Activated B cell treated with CpG ODN at 0.5 μM for 24 hours (primary cell): ENCODE data around the gene C19orf85. TPM values are rescaled to one million over a fixed set of nuclear protein-coding genes. Genes with fewer than 3 reads are reported as not detected.

ENCODE experiments used
- ATAC-seq: fragments of 200-7000 bp; cut with Tn5 transposase; one replicate; pipeline ENCODE4 v1.10.0; 2021; ENCODE audit warnings: low read depth, mild to moderate bottlenecking, moderate library complexity
- CTCF ChIA-PET: fragments of 350-600 bp; sonication (Branson Sonifier 250); formaldehyde crosslinking; loops from one replicate; lab custom pipeline; 2021; ENCODE audit warnings: antibody characterized with exemption; lab: Charles Lee
- POLR2A ChIA-PET: fragments of 350-600 bp; sonication (Branson Sonifier 250); formaldehyde crosslinking; loops from one replicate; lab custom pipeline; 2021; ENCODE audit warnings: antibody characterized with exemption; lab: Charles Lee
- DNase-seq: peaks from one replicate; pipeline ENCODE4 v3.0.0; 2022
- H3K27ac Mint-ChIP-seq: one replicate; pipeline ENCODE4 v1.8.0; 2020; ENCODE audit warnings: mixed read lengths
- H3K27me3 Mint-ChIP-seq: one replicate; pipeline ENCODE4 v1.8.0; 2021; ENCODE audit warnings: mixed read lengths
- H3K36me3 Mint-ChIP-seq: one replicate; pipeline ENCODE4 v1.8.0; 2021; ENCODE audit warnings: low read depth, mixed read lengths
- H3K4me1 Mint-ChIP-seq: one replicate; pipeline ENCODE4 v1.8.0; 2021; ENCODE audit warnings: mixed read lengths
- H3K4me3 Mint-ChIP-seq: one replicate; pipeline ENCODE4 v1.8.0; 2020; ENCODE audit warnings: mild to moderate bottlenecking, mixed read lengths
- H3K9me3 Mint-ChIP-seq: one replicate; pipeline ENCODE4 v1.8.0; 2020; ENCODE audit warnings: mixed read lengths
- CTCF ChIP-seq: fragments of 200-600 bp; IDR thresholded peaks from one replicate; pipeline ENCODE4 v1.8.0; 2022; ENCODE audit warnings: antibody characterized with exemption, mild to moderate bottlenecking
- intact Hi-C: fragments of 100-400 bp; cut with micrococcal nuclease; formaldehyde crosslinking; loops from one replicate; pipeline ENCODE4 v1.15.1; 2024
- total RNA-seq: library from RNA; stranded (reverse); gene quantifications from 2 replicates; pipeline ENCODE4 v1.2.3, GENCODE V29; 2022

C19orf85 gene
- total RNA-seq, 1 donor from 2014 or later = not detected

GRCh38 chr19:55484593-55485438 is 20.3 kb upstream of the C19orf85 start, which contains the start of gene NAT14:
Gene NAT14 (plus strand): TSS chr19:55485188. CDS start chr19:55485709, 521 bp downstream.
- Mint-ChIP-seq H3K4me3 (peak within 1 kb of the TSS; percentile 82), H3K27me3 (no peaks in the 10 kb centered on the region), H3K36me3 (peaks cover 9% of the 10 kb centered on the region), H3K27ac (peak within 1 kb of the TSS; percentile 75), H3K9me3 (no peaks in the 10 kb centered on the region), H3K4me1 (peaks cover 16% of the 10 kb centered on the region)
- intact Hi-C loops = loop anchor here (1.0 to 2.0 kb wide), 2 partner anchors 9 to 18 kb away; partner anchors contain the start of gene ZNF628
- CTCF ChIA-PET = interaction anchor here (0.8 to 4.3 kb wide), 2 partner anchors 19 to 343 kb away, joined by 3 to 20 read pairs; no protein-coding TSS in a partner anchor
- POLR2A ChIA-PET = interaction anchor here (0.5 to 4.1 kb wide), 8 partner anchors 8 to 231 kb away, joined by 3 to 42 read pairs (median 3); partner anchors contain the start of genes ISOC2, UBE2S, ZNF628 and ZNF784
- ATAC-seq = peak; percentile 70
- TF ChIP-seq CTCF = no peak
- DNase-seq = peak; percentile 77

GRCh38 chr19:55483706-55484592 is 19.4 kb upstream of the C19orf85 start:
- DNase-seq = no peak
- intact Hi-C loops = loop anchor here (2.0 kb wide), 1 partner anchor 19 kb away; no protein-coding TSS in a partner anchor
- Mint-ChIP-seq H3K36me3 (peaks cover 10% of the 10 kb centered on the region), H3K4me3 (peak overlapping the region; percentile 82), H3K27me3 (no peaks in the 10 kb centered on the region), H3K4me1 (peaks cover 21% of the 10 kb centered on the region), H3K27ac (no peak overlapping the region), H3K9me3 (no peaks in the 10 kb centered on the region)
- CTCF ChIA-PET = interaction anchor here (0.8 to 4.3 kb wide), 2 partner anchors 20 to 342 kb away, joined by 3 to 20 read pairs; no protein-coding TSS in a partner anchor
- TF ChIP-seq CTCF = no peak
- POLR2A ChIA-PET = interaction anchor here (0.9 to 4.1 kb wide), 5 partner anchors 7 to 230 kb away, joined by 3 to 42 read pairs (median 3); partner anchors contain the start of genes ISOC2, ZNF628 and ZNF865
- no peak for ATAC-seq

- POLR2A ChIA-PET = interaction anchor here (0.5 to 0.6 kb wide), 2 partner anchors 41 to 141 kb away, joined by 5 to 7 read pairs; partner anchors contain the start of gene ZNF784
- intact Hi-C loops = no loop called here
- no peak overlapping the region for H3K27ac Mint-ChIP-seq
Observed at GRCh38 chr19:55482967-55483705, 18.6 kb upstream of the C19orf85 start.

More at GRCh38 chr19:55482967-55483705, 18.6 kb upstream of the C19orf85 start:
- TF ChIP-seq CTCF = no peak
- ATAC-seq = no peak
- Mint-ChIP-seq H3K4me1 (peaks cover 27% of the 10 kb centered on the region), H3K9me3 (no peaks in the 10 kb centered on the region), H3K36me3 (peaks cover 10% of the 10 kb centered on the region), H3K27me3 (no peaks in the 10 kb centered on the region), H3K4me3 (no peak overlapping the region)
- no peak for DNase-seq
- CTCF ChIA-PET = interaction anchor here (4.3 kb wide), 1 partner anchor 21 kb away, joined by 20 read pairs; no protein-coding TSS in a partner anchor
